ENCODE data around the gene C10orf95. TPM values are rescaled to one million over a fixed set of nuclear protein-coding genes. Genes with fewer than 3 reads are reported as not detected.
A peak's percentile ranks its signal among the peaks of the same experiment; 100 is the strongest.
"Not testable (repeated sequence)": the region's sequence is repeated elsewhere in the genome, so short reads cannot be mapped to it uniquely, and the experiment has no call there.

Gene C10orf95, protein sequence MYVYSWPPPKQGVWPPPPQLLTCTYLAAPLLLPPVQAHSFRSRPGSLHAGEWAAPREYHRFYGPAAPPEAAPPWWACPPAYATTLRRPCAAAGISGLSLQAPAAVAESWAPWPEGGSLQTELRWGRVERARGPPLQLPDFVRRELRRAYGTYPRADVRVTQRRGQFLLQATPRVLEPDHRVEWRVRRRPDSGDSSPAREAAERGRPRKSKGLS
- 1.2 TPM for polyA plus RNA-seq (2013)

DNA sequence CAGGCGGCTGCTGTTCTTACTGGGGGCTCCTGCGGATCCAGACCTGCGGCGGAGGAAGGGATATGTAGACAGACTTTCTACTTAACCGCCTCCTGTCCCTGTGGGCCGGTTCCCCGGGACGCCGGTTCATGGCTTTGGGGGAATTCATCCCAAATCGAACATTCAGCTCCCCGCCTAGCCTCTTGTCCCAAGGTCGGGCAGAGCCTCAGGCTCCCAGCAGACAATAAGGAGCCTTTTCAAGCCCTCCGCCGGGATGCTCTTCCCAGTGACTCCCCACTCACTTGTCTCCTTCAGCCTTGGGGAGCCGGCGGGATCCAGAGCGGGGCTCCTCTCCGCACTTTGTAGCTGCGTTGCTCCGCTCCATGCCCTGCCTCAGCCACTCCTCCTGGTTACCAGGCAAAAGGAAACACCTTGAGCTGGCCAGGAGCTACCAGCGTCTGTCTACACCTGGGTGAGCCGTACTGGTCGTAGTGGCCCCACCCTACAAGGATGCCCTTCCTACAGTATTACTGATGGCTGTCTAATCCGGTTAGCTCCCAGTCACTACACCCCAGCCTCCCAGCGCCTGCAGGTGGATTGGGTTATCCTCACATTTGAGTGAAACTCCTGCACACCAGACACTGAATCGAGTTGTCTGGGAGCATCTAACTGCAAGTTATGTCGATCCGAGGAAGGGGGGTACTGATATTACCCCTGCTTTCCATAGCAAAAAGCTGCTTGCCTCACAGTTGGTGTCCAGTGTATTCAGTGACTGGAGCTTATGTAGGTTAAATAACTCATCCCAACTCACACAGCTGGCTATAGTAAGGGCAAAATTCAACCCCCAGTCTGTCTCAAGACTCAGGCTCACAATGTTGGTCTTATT is at the start of gene C10orf95:
C10orf95 (minus strand) TSS at position 439 of the 865 bp plus-strand sequence. CDS start 450 bp downstream, outside the sequence.
- peak within 1 kb of the TSS in 1 of 2 experiments; percentile 83 for H3K27ac ChIP-seq (ENCODE audit: insufficient read depth in 1 of 2, low read depth in 1 of 2, low read length in 2 of 2, poor library complexity in 1 of 2, severe bottlenecking in 2 of 2)
- DNase-seq: no peak
- H3K9me3 ChIP-seq (ENCODE audit: control extremely low read depth in 1 of 5, control insufficient read depth in 4 of 5, insufficient read depth in 2 of 5, low read depth in 1 of 5, low read length in 4 of 5): no peaks in the 10 kb centered on the region
- peaks cover 6 to 27% (median 13%) of the 10 kb centered on the region in 4 experiments for H3K36me3 ChIP-seq (ENCODE audit: control insufficient read depth in 4 of 4, insufficient read depth in 4 of 4, low read length in 3 of 4)
- H3K4me1 ChIP-seq (ENCODE audit: control extremely low read depth in 1 of 4, control insufficient read depth in 4 of 4, insufficient read depth in 4 of 4, low read length in 3 of 4): peaks cover 6 to 33% (median 21%) of the 10 kb centered on the region in 4 experiments
- H3K4me3 ChIP-seq (ENCODE audit: control insufficient read depth in 1 of 7, extremely low read depth in 1 of 7, insufficient read depth in 4 of 7, low read depth in 2 of 7, low read length in 6 of 7): peak within 1 kb of the TSS; percentile 75 to 98 (median 87)
- 29% methylated on average over 26 of the region's 28 CpGs for WGBS (ENCODE audit: insufficient coverage)
- no peaks in the 10 kb centered on the region for H3K27me3 ChIP-seq (replicated peaks in 2 of 5; ENCODE audit: control insufficient read depth in 4 of 5, insufficient read depth in 5 of 5, low read length in 4 of 5)
- CTCF ChIA-PET: interaction anchor here (0.9 to 4.3 kb wide), 13 partner anchors 9 to 146 kb away, joined by 3 to 23 read pairs (median 5); partner anchors contain the start of gene FBXL15
- POLR2A ChIA-PET: interaction anchor here (0.5 to 1.8 kb wide), 8 partner anchors 9 to 411 kb away, joined by 3 to 12 read pairs (median 3); no protein-coding TSS in a partner anchor

- peak overlapping the region in 1 of 2 experiments; percentile 93 for H3K27ac ChIP-seq (ENCODE audit: insufficient read depth in 1 of 2, low read depth in 1 of 2, low read length in 2 of 2, poor library complexity in 1 of 2, severe bottlenecking in 2 of 2)
These were observed 49.3 kb upstream of the C10orf95 start for GRCh38 chr10:102500686-102501085.

DNA sequence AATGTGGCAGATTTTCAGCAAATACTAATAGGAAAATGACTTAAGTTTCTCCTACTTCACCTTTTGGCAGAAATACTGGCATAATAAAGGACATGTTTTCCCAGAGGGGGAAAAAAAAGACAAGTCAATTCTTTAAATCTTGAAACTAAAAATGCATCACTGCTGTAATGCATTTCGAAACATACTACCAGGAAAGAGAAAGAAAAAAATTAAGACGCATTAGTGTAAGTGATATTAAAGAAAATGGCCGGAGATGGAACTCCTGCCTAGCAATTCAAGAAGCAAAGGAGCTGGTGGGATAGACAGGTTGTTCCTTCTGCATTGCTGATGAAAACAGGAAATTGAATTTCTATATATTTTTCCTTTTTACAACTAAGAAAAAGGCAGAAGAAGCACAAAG is 48.0 kb upstream of the C10orf95 start:
- ChIA-PET POLR2A (no interaction called here), CTCF (interaction anchor here (1.0 kb wide), 1 partner anchor 146 kb away, joined by 3 read pairs; no protein-coding TSS in a partner anchor)

More at GRCh38 chr10:102500686-102501085, 49.3 kb upstream of the C10orf95 start:
- WGBS (ENCODE audit: insufficient coverage): 98% methylated on average over 8 of the region's 13 CpGs
- H3K4me1 ChIP-seq (ENCODE audit: control extremely low read depth in 1 of 4, control insufficient read depth in 4 of 4, insufficient read depth in 4 of 4, low read length in 3 of 4): peaks cover 20 to 47% (median 36%) of the 10 kb centered on the region in 4 experiments
- peak overlapping the region in 1 of 7 experiments; percentile 96 for H3K4me3 ChIP-seq (ENCODE audit: control insufficient read depth in 1 of 7, extremely low read depth in 1 of 7, insufficient read depth in 4 of 7, low read depth in 2 of 7, low read length in 6 of 7)
- DNase-seq; POLR2A ChIA-PET; H3K27me3 ChIP-seq (replicated peaks in 2 of 5; ENCODE audit: control insufficient read depth in 4 of 5, insufficient read depth in 5 of 5, low read length in 4 of 5); H3K9me3 ChIP-seq (ENCODE audit: control extremely low read depth in 1 of 5, control insufficient read depth in 4 of 5, insufficient read depth in 2 of 5, low read depth in 1 of 5, low read length in 4 of 5): not testable (repeated sequence)
- CTCF ChIA-PET: interaction anchor here (0.7 to 1.7 kb wide), 4 partner anchors 12 to 83 kb away, joined by 3 to 9 read pairs (median 4); no protein-coding TSS in a partner anchor
- H3K36me3 ChIP-seq (ENCODE audit: control insufficient read depth in 4 of 4, insufficient read depth in 4 of 4, low read length in 3 of 4): peaks cover 0 to 14% (median 0%) of the 10 kb centered on the region in 4 experiments

DNA sequence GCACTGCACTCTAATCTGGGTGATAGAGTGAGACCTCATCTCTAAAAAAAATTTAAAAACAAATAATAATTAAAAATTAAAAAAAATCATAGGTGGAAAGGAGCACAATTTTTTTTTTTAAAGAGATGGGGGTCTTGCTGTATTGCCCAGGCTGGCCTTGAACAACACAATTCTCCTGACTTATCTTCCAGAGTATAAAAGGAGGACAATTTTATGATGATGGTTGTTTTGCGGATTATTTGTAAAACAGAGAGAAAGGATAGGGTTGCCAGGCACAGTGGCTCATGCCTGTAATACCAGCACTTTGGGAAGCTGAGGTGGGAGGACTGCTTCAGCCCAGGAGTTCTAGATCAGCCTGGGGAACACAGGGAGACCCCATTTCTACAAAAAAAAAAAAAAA is 46.2 kb upstream of the C10orf95 start:
- ChIA-PET POLR2A (no interaction called here), CTCF (interaction anchor here (1.0 to 1.2 kb wide), 2 partner anchors 14 to 18 kb away, joined by 3 to 4 read pairs; no protein-coding TSS in a partner anchor)
- H3K9me3 ChIP-seq (ENCODE audit: control extremely low read depth in 1 of 5, control insufficient read depth in 4 of 5, insufficient read depth in 2 of 5, low read depth in 1 of 5, low read length in 4 of 5): no peaks in the 10 kb centered on the region
- H3K36me3 ChIP-seq (ENCODE audit: control insufficient read depth in 4 of 4, insufficient read depth in 4 of 4, low read length in 3 of 4): peaks cover 0 to 14% (median under 1%) of the 10 kb centered on the region in 4 experiments
- no peak for DNase-seq
- 100% methylated on average over 1 of the region's 1 CpG for WGBS (ENCODE audit: insufficient coverage)
- no peak overlapping the region for H3K27ac ChIP-seq (ENCODE audit: insufficient read depth in 1 of 2, low read depth in 1 of 2, low read length in 2 of 2, poor library complexity in 1 of 2, severe bottlenecking in 2 of 2)
- no peaks in the 10 kb centered on the region for H3K27me3 ChIP-seq (replicated peaks in 2 of 5; ENCODE audit: control insufficient read depth in 4 of 5, insufficient read depth in 5 of 5, low read length in 4 of 5)
- H3K4me1 ChIP-seq (ENCODE audit: control extremely low read depth in 1 of 4, control insufficient read depth in 4 of 4, insufficient read depth in 4 of 4, low read length in 3 of 4): peaks cover 7 to 22% (median 18%) of the 10 kb centered on the region in 4 experiments
- no peak overlapping the region for H3K4me3 ChIP-seq (ENCODE audit: control insufficient read depth in 1 of 7, extremely low read depth in 1 of 7, insufficient read depth in 4 of 7, low read depth in 2 of 7, low read length in 6 of 7)

More for the DNA sequence above, 48.0 kb upstream of the C10orf95 start:
- H3K9me3 ChIP-seq (ENCODE audit: control extremely low read depth in 1 of 5, control insufficient read depth in 4 of 5, insufficient read depth in 2 of 5, low read depth in 1 of 5, low read length in 4 of 5): no peaks in the 10 kb centered on the region
- WGBS (ENCODE audit: insufficient coverage): no CpG with 5 or more reads among the region's 3 CpGs
- H3K4me3 ChIP-seq (ENCODE audit: control insufficient read depth in 1 of 7, extremely low read depth in 1 of 7, insufficient read depth in 4 of 7, low read depth in 2 of 7, low read length in 6 of 7): no peak overlapping the region
- no peak for DNase-seq
- H3K27me3 ChIP-seq (replicated peaks in 2 of 5; ENCODE audit: control insufficient read depth in 4 of 5, insufficient read depth in 5 of 5, low read length in 4 of 5): no peaks in the 10 kb centered on the region
- peaks cover 0 to 9% (median 0%) of the 10 kb centered on the region in 4 experiments for H3K36me3 ChIP-seq (ENCODE audit: control insufficient read depth in 4 of 4, insufficient read depth in 4 of 4, low read length in 3 of 4)
- peaks cover 13 to 34% (median 24%) of the 10 kb centered on the region in 4 experiments for H3K4me1 ChIP-seq (ENCODE audit: control extremely low read depth in 1 of 4, control insufficient read depth in 4 of 4, insufficient read depth in 4 of 4, low read length in 3 of 4)
- H3K27ac ChIP-seq (ENCODE audit: insufficient read depth in 1 of 2, low read depth in 1 of 2, low read length in 2 of 2, poor library complexity in 1 of 2, severe bottlenecking in 2 of 2): no peak overlapping the region

GRCh38 chr10:102493771-102494170 is 42.4 kb upstream of the C10orf95 start:
- Histone ChIP-seq H3K36me3 (ENCODE audit: control insufficient read depth in 4 of 4, insufficient read depth in 4 of 4, low read length in 3 of 4) (peaks cover 2 to 37% (median 10%) of the 10 kb centered on the region in 4 experiments), H3K4me1 (ENCODE audit: control extremely low read depth in 1 of 4, control insufficient read depth in 4 of 4, insufficient read depth in 4 of 4, low read length in 3 of 4) (peaks cover 0 to 3% (median 1%) of the 10 kb centered on the region in 4 experiments), H3K4me3 (ENCODE audit: control insufficient read depth in 1 of 7, extremely low read depth in 1 of 7, insufficient read depth in 4 of 7, low read depth in 2 of 7, low read length in 6 of 7) (no peak overlapping the region), H3K27me3 (replicated peaks in 2 of 5; ENCODE audit: control insufficient read depth in 4 of 5, insufficient read depth in 5 of 5, low read length in 4 of 5) (no peaks in the 10 kb centered on the region), H3K27ac (ENCODE audit: insufficient read depth in 1 of 2, low read depth in 1 of 2, low read length in 2 of 2, poor library complexity in 1 of 2, severe bottlenecking in 2 of 2) (no peak overlapping the region), H3K9me3 (ENCODE audit: control extremely low read depth in 1 of 5, control insufficient read depth in 4 of 5, insufficient read depth in 2 of 5, low read depth in 1 of 5, low read length in 4 of 5) (no peaks in the 10 kb centered on the region)
- DNase-seq: no peak
- ChIA-PET CTCF (interaction anchor here (1.3 to 2.2 kb wide), 2 partner anchors 11 to 89 kb away, joined by 3 to 7 read pairs; no protein-coding TSS in a partner anchor), POLR2A (no interaction called here)
- 92% methylated on average over 2 of the region's 2 CpGs for WGBS (ENCODE audit: insufficient coverage)

GRCh38 chr10:102492983-102493382 is 41.6 kb upstream of the C10orf95 start:
- Histone ChIP-seq H3K27ac (ENCODE audit: insufficient read depth in 1 of 2, low read depth in 1 of 2, low read length in 2 of 2, poor library complexity in 1 of 2, severe bottlenecking in 2 of 2) (no peak overlapping the region), H3K9me3 (ENCODE audit: control extremely low read depth in 1 of 5, control insufficient read depth in 4 of 5, insufficient read depth in 2 of 5, low read depth in 1 of 5, low read length in 4 of 5) (no peaks in the 10 kb centered on the region), H3K27me3 (replicated peaks in 2 of 5; ENCODE audit: control insufficient read depth in 4 of 5, insufficient read depth in 5 of 5, low read length in 4 of 5) (no peaks in the 10 kb centered on the region), H3K4me1 (ENCODE audit: control extremely low read depth in 1 of 4, control insufficient read depth in 4 of 4, insufficient read depth in 4 of 4, low read length in 3 of 4) (peaks cover 0 to 3% (median 1%) of the 10 kb centered on the region in 4 experiments), H3K4me3 (ENCODE audit: control insufficient read depth in 1 of 7, extremely low read depth in 1 of 7, insufficient read depth in 4 of 7, low read depth in 2 of 7, low read length in 6 of 7) (no peak overlapping the region), H3K36me3 (ENCODE audit: control insufficient read depth in 4 of 4, insufficient read depth in 4 of 4, low read length in 3 of 4) (peaks cover 2 to 43% (median 17%) of the 10 kb centered on the region in 4 experiments)
- peak in 2 of 3 donors; percentile 16 to 26 for DNase-seq
- ChIA-PET CTCF (interaction anchor here (2.2 kb wide), 1 partner anchor 10 kb away, joined by 7 read pairs; no protein-coding TSS in a partner anchor), POLR2A (no interaction called here)
- WGBS (ENCODE audit: insufficient coverage): 20% methylated on average over 2 of the region's 2 CpGs

Data from common myeloid progenitor, CD34-positive (primary cell).